Measurements from ENCODE around the gene PAM. TPM values are rescaled to one million over a fixed set of nuclear protein-coding genes. Genes with fewer than 3 reads are reported as not detected.

The PAM gene
- total and polyA plus RNA-seq, 2 of the 13 experiments (the other 11 are each of a cell fraction or from before 2014, with no cell fraction given), result 20.2 to 79.1 TPM

GRCh38 chr5:102815084-102815483, 60.0 kb downstream of the PAM start:
- H3K27ac ChIP-seq (ENCODE audit: extremely low read length, insufficient read depth, low read length), result no peak overlapping the region
- WGBS (ENCODE audit: low lambda C conversion rate), result 59% methylated on average over 4 of the region's 4 CpGs
- no peaks in the 10 kb centered on the region for H3K79me2 ChIP-seq (ENCODE audit: insufficient read depth, low read length)
- ChIA-PET CTCF (ENCODE audit: low intra/inter-chr PET ratio, low total read pairs) (no interaction called here), POLR2A (no interaction called here)
- no peak overlapping the region for H3K4me3 ChIP-seq (replicated peaks in 1 of 3; ENCODE audit: insufficient read depth in 1 of 3, low read depth in 2 of 3, low read length in 3 of 3)
- no peak for ATAC-seq
- no peaks in the 10 kb centered on the region for H3K36me3 ChIP-seq (replicated peaks in 1 of 2; ENCODE audit: control insufficient read depth in 1 of 2, insufficient read depth in 2 of 2, low read length in 2 of 2)
- in situ Hi-C loops (cut with HindIII; ENCODE audit: extremely low pct_ligation_motif_present, low pct_unique_long_range_greater_than_20kb) (no loop called here), intact Hi-C loops (cut with micrococcal nuclease; ENCODE audit: unreplicated experiment) (no loop called here)
- no peak for DNase-seq (ENCODE audit: low spot score)
- no peak overlapping the region for H3K4me2 ChIP-seq (ENCODE audit: low read depth, low read length)
- no peaks in the 10 kb centered on the region for H3K4me1 ChIP-seq (ENCODE audit: insufficient read depth, low read length)
- H2AFZ ChIP-seq (ENCODE audit: low read length), result no peak overlapping the region
- H3K27me3 ChIP-seq (ENCODE audit: control insufficient read depth in 1 of 2, insufficient read depth in 2 of 2, low read length in 2 of 2), result no peaks in the 10 kb centered on the region
- TF ChIP-seq GTF3A (CRISPR knock-in tag; conservative IDR thresholded peaks at IDR 0.05) (no peak), IRF2 (CRISPR knock-in tag; IDR thresholded peaks at IDR 0.05) (no peak)
- TF ChIP-seq, protein P1, sequence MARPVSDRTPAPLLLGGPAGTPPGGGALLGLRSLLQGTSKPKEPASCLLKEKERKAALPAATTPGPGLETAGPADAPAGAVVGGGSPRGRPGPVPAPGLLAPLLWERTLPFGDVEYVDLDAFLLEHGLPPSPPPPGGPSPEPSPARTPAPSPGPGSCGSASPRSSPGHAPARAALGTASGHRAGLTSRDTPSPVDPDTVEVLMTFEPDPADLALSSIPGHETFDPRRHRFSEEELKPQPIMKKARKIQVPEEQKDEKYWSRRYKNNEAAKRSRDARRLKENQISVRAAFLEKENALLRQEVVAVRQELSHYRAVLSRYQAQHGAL (CRISPR knock-in tag; IDR thresholded peaks at IDR 0.05; ENCODE audit: not compliant biosample characterization), result no peak
- no TSS peak for BruUV-seq (replicated peaks)
- no peak for FAIRE-seq
- no peaks in the 10 kb centered on the region for H4K20me1 ChIP-seq (ENCODE audit: insufficient read depth, low read length)
- no peak overlapping the region for H3K9ac ChIP-seq (ENCODE audit: insufficient read depth, low read depth, low read length)
- no peaks in the 10 kb centered on the region for H3K9me3 ChIP-seq (ENCODE audit: low read length)

DNA sequence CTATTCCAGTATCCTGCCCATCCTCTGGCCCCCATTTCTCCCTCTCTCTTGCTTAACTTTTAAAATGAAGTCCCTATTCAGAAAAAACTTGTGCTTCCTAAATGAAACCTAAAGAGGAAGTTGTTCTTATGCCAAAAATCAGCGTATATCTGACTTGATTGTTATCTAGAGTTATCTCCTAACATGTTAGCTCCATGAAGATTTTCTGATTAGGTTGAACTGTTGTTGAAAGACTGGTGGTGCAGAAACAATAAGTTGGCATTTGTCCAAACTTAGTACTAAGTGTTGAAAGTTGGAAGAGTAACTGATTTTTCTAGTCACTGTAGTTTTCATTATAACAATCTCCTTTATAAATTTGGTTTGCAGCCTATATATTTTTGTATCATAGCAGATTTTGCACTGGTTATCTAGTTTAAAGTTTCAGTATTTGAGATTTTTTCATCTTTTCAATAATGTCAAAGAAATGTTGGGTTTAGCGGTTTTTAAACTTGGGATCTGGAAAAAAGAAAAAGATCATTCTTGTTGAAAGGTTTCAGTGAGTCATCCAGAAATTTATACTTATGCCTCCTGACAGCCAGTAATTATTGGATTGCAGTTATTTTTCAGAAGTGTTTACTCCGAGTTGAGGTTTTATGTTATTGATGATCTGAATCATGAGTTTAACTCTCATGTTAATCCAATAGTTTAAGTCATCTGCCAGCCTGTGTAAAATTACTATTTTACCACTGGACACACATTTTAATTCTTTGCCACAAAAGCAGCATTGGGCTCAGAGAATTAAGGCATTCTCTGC, 60.6 kb downstream of the PAM start:
- BruUV-seq (replicated peaks), result no TSS peak
- DNase-seq (ENCODE audit: low spot score) (no peak), ATAC-seq (no peak), FAIRE-seq (no peak)
- Histone ChIP-seq H3K4me3 (replicated peaks in 1 of 3; ENCODE audit: insufficient read depth in 1 of 3, low read depth in 2 of 3, low read length in 3 of 3) (no peak overlapping the region), H3K27me3 (ENCODE audit: control insufficient read depth in 1 of 2, insufficient read depth in 2 of 2, low read length in 2 of 2) (no peaks in the 10 kb centered on the region), H3K36me3 (replicated peaks in 1 of 2; ENCODE audit: control insufficient read depth in 1 of 2, insufficient read depth in 2 of 2, low read length in 2 of 2) (no peaks in the 10 kb centered on the region), H3K9ac (ENCODE audit: insufficient read depth, low read depth, low read length) (no peak overlapping the region), H3K4me1 (ENCODE audit: insufficient read depth, low read length) (no peaks in the 10 kb centered on the region), H3K4me2 (ENCODE audit: low read depth, low read length) (no peak overlapping the region), H3K9me3 (ENCODE audit: low read length) (no peaks in the 10 kb centered on the region), H2AFZ (ENCODE audit: low read length) (no peak overlapping the region), H3K27ac (ENCODE audit: extremely low read length, insufficient read depth, low read length) (no peak overlapping the region), H3K79me2 (ENCODE audit: insufficient read depth, low read length) (no peaks in the 10 kb centered on the region), H4K20me1 (ENCODE audit: insufficient read depth, low read length) (no peaks in the 10 kb centered on the region)
- in situ Hi-C loops (cut with HindIII; ENCODE audit: extremely low pct_ligation_motif_present, low pct_unique_long_range_greater_than_20kb) (no loop called here), intact Hi-C loops (cut with micrococcal nuclease; ENCODE audit: unreplicated experiment) (no loop called here)
- ChIA-PET CTCF (ENCODE audit: low intra/inter-chr PET ratio, low total read pairs) (no interaction called here), POLR2A (no interaction called here)
- TF ChIP-seq ZC3H13 (CRISPR knock-in tag; IDR thresholded peaks at IDR 0.05) (no peak), RFXANK (CRISPR knock-in tag; IDR thresholded peaks at IDR 0.05) (no peak)
- 75% methylated on average over 3 of the region's 3 CpGs for WGBS (ENCODE audit: low lambda C conversion rate)
